K562 (cell line): ENCODE data around the gene TRNAU1AP. TPM values are rescaled to one million over a fixed set of nuclear protein-coding genes. Genes with fewer than 3 reads are reported as not detected.

Experiments
- ADNP ChIP-seq: fragments of 200-800 bp; sonication (Bioruptor generic); IDR thresholded peaks from 2 replicates; pipeline ENCODE4 v1.6.1; 2016; ENCODE audit warnings: missing genetic modification characterization, missing compliant biosample characterization
- ATF1 ChIP-seq, 2 experiments: fragments of 450-650 bp in 1 of 2; IDR thresholded peaks; 2 replicates each; pipeline ENCODE4 v1.6.1; 2016; ENCODE audit warnings: missing compliant biosample characterization in 1 of 2, missing genetic modification characterization in 1 of 2
- C11orf30 ChIP-seq: fragments of 450-650 bp; IDR thresholded peaks from 2 replicates; pipeline ENCODE4 v1.6.1; 2016; ENCODE audit warnings: low read depth, mild to moderate bottlenecking
- CC2D1A ChIP-seq: fragments of 450-650 bp; IDR thresholded peaks from 2 replicates; pipeline ENCODE4 v1.6.1; 2017; ENCODE audit warnings: mild to moderate bottlenecking
- EP400 ChIP-seq: fragments of 450-650 bp; IDR thresholded peaks from 2 replicates; pipeline ENCODE4 v1.6.1; 2017; ENCODE audit warnings: antibody characterized with exemption, mild to moderate bottlenecking, moderate library complexity
- EWSR1 ChIP-seq: fragments of 450-650 bp; IDR thresholded peaks from 2 replicates; pipeline ENCODE4 v1.6.1; 2018; ENCODE audit warnings: borderline replicate concordance, mild to moderate bottlenecking, low read depth, moderate library complexity; ENCODE audit not compliant: partially characterized antibody
- HNRNPL ChIP-seq: fragments of 200-400 bp; formaldehyde crosslinking; IDR thresholded peaks from 2 replicates; pipeline ENCODE4 v1.6.1; 2017; ENCODE audit warnings: low read depth, mild to moderate bottlenecking, low read length
- HNRNPLL ChIP-seq: fragments of 200-400 bp; formaldehyde crosslinking; IDR thresholded peaks from 2 replicates; pipeline ENCODE4 v1.6.1; 2017; ENCODE audit warnings: low read length, low read depth, mild to moderate bottlenecking; ENCODE audit not compliant: poor library complexity, severe bottlenecking
- LARP7 ChIP-seq: fragments of 450-650 bp; IDR thresholded peaks from 2 replicates; pipeline ENCODE4 v1.6.1; 2016
- MXI1 ChIP-seq: IDR thresholded peaks from 2 replicates; pipeline ENCODE4 v1.6.1; 2011; ENCODE audit warnings: low read depth, mild to moderate bottlenecking, improper control_type of control experiment, low read length
- NR1H2 ChIP-seq: sonication (generic); formaldehyde crosslinking; IDR thresholded peaks from 2 replicates; pipeline ENCODE4 v1.4.0; 2020; ENCODE audit warnings: mild to moderate bottlenecking, missing genetic modification reagents
- NR2C1 ChIP-seq, 2 experiments: fragments of 450-650 bp; IDR thresholded peaks; 2 replicates each; pipeline ENCODE4 v1.6.1; 2017; ENCODE audit warnings: mild to moderate bottlenecking in 2 of 2, antibody characterized with exemption in 1 of 2, inconsistent platforms in 1 of 2, missing compliant biosample characterization in 1 of 2, missing genetic modification characterization in 1 of 2
- NR2C2 ChIP-seq, 2 experiments: fragments of 200-800 bp in 1 of 2; sonication (Bioruptor generic) in 1 of 2; sonication (generic) in 1 of 2; formaldehyde crosslinking in 1 of 2; IDR thresholded peaks; 2 replicates each; pipeline versions ENCODE4 v1.6.1 to v1.8.0; 2016 to 2022; ENCODE audit warnings: mild to moderate bottlenecking in 1 of 2, missing compliant biosample characterization in 1 of 2, missing genetic modification characterization in 1 of 2, missing genetic modification reagents in 1 of 2
- RB1 ChIP-seq: fragments of 450-650 bp; IDR thresholded peaks from 2 replicates; pipeline ENCODE4 v1.6.1; 2017; ENCODE audit warnings: low read depth, mild to moderate bottlenecking
- SNIP1 ChIP-seq: fragments of 450-650 bp; IDR thresholded peaks from 2 replicates; pipeline ENCODE4 v1.7.1; 2017; ENCODE audit warnings: low read depth, mild to moderate bottlenecking
- SREBF2 ChIP-seq: sonication (generic); formaldehyde crosslinking; IDR thresholded peaks from 2 replicates; pipeline ENCODE4 v1.4.0; 2020; ENCODE audit warnings: mild to moderate bottlenecking, missing genetic modification reagents
- TSC22D4 ChIP-seq: fragments of 450-650 bp; IDR thresholded peaks from 2 replicates; pipeline ENCODE4 v1.6.1; 2016; ENCODE audit warnings: missing genetic modification characterization, missing biosample characterization, control low read depth
- ZBTB43 ChIP-seq: sonication (generic); formaldehyde crosslinking; IDR thresholded peaks from 2 replicates; pipeline ENCODE4 v1.8.0; 2023; ENCODE audit warnings: mild to moderate bottlenecking, missing genetic modification reagents
- ZNF316 ChIP-seq: fragments of 450-650 bp; IDR thresholded peaks from 2 replicates; pipeline ENCODE4 v1.6.1; 2016
- ZNF444 ChIP-seq: fragments of 250-450 bp; sonication (Bioruptor Pico); IDR thresholded peaks from 2 replicates; pipeline ENCODE4 v1.4.0; 2020; ENCODE audit warnings: mild to moderate bottlenecking, moderate library complexity
- ZNF589 ChIP-seq: fragments of 200-800 bp; sonication (Bioruptor generic); IDR thresholded peaks from 2 replicates; pipeline ENCODE4 v1.6.1; 2016; ENCODE audit warnings: low read depth, missing genetic modification characterization, missing compliant biosample characterization
- ZNF668 ChIP-seq: fragments of 250-450 bp; sonication (Bioruptor Pico); IDR thresholded peaks from 2 replicates; pipeline ENCODE4 v1.8.0; 2022; ENCODE audit warnings: mild to moderate bottlenecking, inconsistent platforms
- polyA plus RNA-seq, 8 experiments: library from polyadenylated mRNA; depleted of rRNA in 4 of 8; stranded (reverse) in 5 of 8; unstranded in 3 of 8; fragments of >200 nt; fragmentation: Nextera tagmentation in 2 of 8; fragmentation: Illumina TruSeq in 1 of 8; extraction: Ambion mirVana in 2 of 8; extraction: Trizol in 1 of 8; gene quantifications; 2 replicates each; pipeline versions ENCODE4 v1.2.1 to v1.2.3, GENCODE V29; 2011 to 2014; ENCODE audit warnings: inconsistent platforms in 1 of 8, missing spikeins in 1 of 8
- total RNA-seq, 7 experiments: library from RNA; depleted of rRNA in 6 of 7; stranded (reverse); fragments of >200 nt in 6 of 7; fragmentation: Illumina TruSeq in 2 of 7; extraction: Trizol in 2 of 7; gene quantifications; 2 replicates each; pipeline versions ENCODE4 v1.2.1 to v1.2.3, GENCODE V29; 2011 to 2021; ENCODE audit warnings: low replicate concordance in 1 of 7

TRNAU1AP gene
- total and polyA plus RNA-seq, 9 of the 15 experiments (the other 6 are each of a cell fraction or from before 2014, with no cell fraction given) = 34.9 to 110 (median 46.3) TPM

- TF ChIP-seq ZBTB43 (CRISPR knock-in tag) = no peak
- TF ChIP-seq NR2C2 (CRISPR knock-in tag; IDR thresholded peaks at IDR 0.05) = no peak
- no peak for TF ChIP-seq NR2C2 (tag; IDR thresholded peaks at IDR 0.05)
- no peak for TF ChIP-seq NR2C1 (IDR thresholded peaks at IDR 0.05)
- TF ChIP-seq NR2C1 (tag; IDR thresholded peaks at IDR 0.05) = no peak
- no peak for TF ChIP-seq ZNF444 (CRISPR knock-in tag)
- peak; percentile 47; the same call in 1 of the 2 replicates for TF ChIP-seq C11orf30
- 0 out of 2 replicates have a peak, but pooled peaks have one; percentile 5 for TF ChIP-seq HNRNPL
- TF ChIP-seq ZNF316 = peak; percentile 65; the same call in 1 of the 2 replicates
- TF ChIP-seq MXI1 = no peak
- TF ChIP-seq ATF1 (CRISPR knock-in tag; IDR thresholded peaks at IDR 0.05) = no peak
- TF ChIP-seq ATF1 (tag; IDR thresholded peaks at IDR 0.05) = no peak
- TF ChIP-seq ADNP (tag) = no peak
- no peak for TF ChIP-seq ZNF589 (CRISPR knock-in tag)
- TF ChIP-seq NR1H2 = no peak
- TF ChIP-seq EWSR1 = peak; percentile 33
- no peak for TF ChIP-seq TSC22D4
- no peak for TF ChIP-seq CC2D1A
- TF ChIP-seq HNRNPLL = no peak
- TF ChIP-seq SNIP1 = no peak
- peak; percentile 7 for TF ChIP-seq LARP7
- 0 out of 2 replicates have a peak, but pooled peaks have one; percentile 18 for TF ChIP-seq SREBF2 (CRISPR knock-in tag)
- TF ChIP-seq ZNF668 (CRISPR knock-in tag) = no peak
- no peak; the same call in 1 of the 2 replicates for TF ChIP-seq EP400
- no peak for TF ChIP-seq RB1
Measured at GRCh38 chr1:28507646-28508434, 45.0 kb upstream of the TRNAU1AP start (continued).
